MCF 10A (cell line): ENCODE data around the gene CDK5RAP3. TPM values are rescaled to one million over a fixed set of nuclear protein-coding genes. Genes with fewer than 3 reads are reported as not detected.
"Not testable (repeated sequence)": the region's sequence is repeated elsewhere in the genome, so short reads cannot be mapped to it uniquely, and the experiment has no call there.

Source experiments
- BruUV-seq: library from RNA; stranded (reverse); fragments of 400-500 nt; replicated peaks from 2 replicates; lab custom pipeline; 2021; lab: Mats Ljungman, UMichigan
- CTCF ChIA-PET: fragments of 300-600 bp; sonication (Branson Sonifier 250); formaldehyde crosslinking; extraction: SDS; loops from one replicate; lab custom pipeline; 2021; ENCODE audit warnings: antibody characterized with exemption, inconsistent platforms; lab: Yijun Ruan, JAX
- POLR2A ChIA-PET: fragments of 300-600, 350-650 bp; sonication (Branson Sonifier 250); formaldehyde crosslinking; extraction: SDS; loops from one replicate; lab custom pipeline; 2020; ENCODE audit warnings: antibody characterized with exemption, inconsistent platforms; lab: Yijun Ruan, JAX
- DNase-seq: peaks from one replicate; pipeline ENCODE4 v3.0.0-alpha.2; 2018; ENCODE audit not compliant: unreplicated experiment
- H3K27ac Mint-ChIP-seq: one replicate; pipeline ENCODE4 v1.8.0; 2022; ENCODE audit warnings: mild to moderate bottlenecking, low read depth, mixed read lengths; ENCODE audit not compliant: unreplicated experiment
- H3K27me3 Mint-ChIP-seq: one replicate; pipeline ENCODE4 v1.8.0; 2022; ENCODE audit warnings: mixed read lengths; ENCODE audit not compliant: insufficient read depth, unreplicated experiment
- H3K36me3 Mint-ChIP-seq: one replicate; pipeline ENCODE4 v1.8.0; 2022; ENCODE audit warnings: mild to moderate bottlenecking, moderate library complexity, mixed read lengths; ENCODE audit not compliant: insufficient read depth, unreplicated experiment
- H3K4me1 Mint-ChIP-seq: one replicate; pipeline ENCODE4 v1.8.0; 2022; ENCODE audit warnings: mixed read lengths; ENCODE audit not compliant: insufficient read depth, unreplicated experiment
- H3K4me3 Mint-ChIP-seq: one replicate; pipeline ENCODE4 v1.8.0; 2022; ENCODE audit warnings: mild to moderate bottlenecking, moderate library complexity, mixed read lengths; ENCODE audit not compliant: unreplicated experiment
- H3K9me3 Mint-ChIP-seq: one replicate; pipeline ENCODE4 v1.8.0; 2022; ENCODE audit warnings: mixed read lengths; ENCODE audit not compliant: unreplicated experiment
- intact Hi-C: fragments of 100-400 bp; cut with micrococcal nuclease; formaldehyde crosslinking; loops from 2 replicates; pipeline ENCODE4 v1.14.1; 2022
- total RNA-seq: library from RNA; stranded (reverse); gene quantifications from 2 replicates; pipeline ENCODE4 v1.2.3, GENCODE V29; 2022
- TF ChIP-seq, protein P1 (sequence below): fragments of 200-600 bp; IDR thresholded peaks from one replicate; pipeline ENCODE4 v1.8.0; 2022; ENCODE audit warnings: antibody characterized with exemption, mild to moderate bottlenecking; ENCODE audit not compliant: unreplicated experiment

Gene CDK5RAP3
- total RNA-seq, 1 experiment from 2014 or later: 132 TPM

DNA sequence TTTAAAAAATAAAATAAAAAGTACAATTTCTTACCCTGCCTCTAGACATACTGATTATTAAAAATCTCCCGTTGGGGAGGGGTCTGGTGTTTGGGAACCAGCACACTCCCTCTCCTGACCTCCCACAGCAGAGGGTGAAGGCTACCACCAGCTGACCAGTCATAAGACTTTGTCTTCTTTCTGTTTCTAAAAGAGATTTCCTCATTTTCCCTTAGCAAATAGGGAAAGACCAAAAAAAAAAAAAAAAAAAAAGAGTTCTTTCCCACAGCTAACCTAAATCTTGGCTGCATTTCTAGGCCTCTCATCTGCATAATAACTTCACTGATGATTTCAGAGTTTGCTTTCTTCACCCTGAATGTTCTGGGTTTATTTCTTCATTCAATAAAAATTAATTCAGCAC is 30.3 kb downstream of the CDK5RAP3 start:
- Mint-ChIP-seq H3K4me3 (no peak overlapping the region), H3K27me3 (no peaks in the 10 kb centered on the region), H3K36me3 (no peaks in the 10 kb centered on the region), H3K27ac (no peak overlapping the region), H3K9me3 (no peaks in the 10 kb centered on the region), H3K4me1 (peaks cover 8% of the 10 kb centered on the region)
- no TSS peak for BruUV-seq
- POLR2A ChIA-PET: interaction anchor here (1.1 kb wide), 1 partner anchor 12 kb away, joined by 3 read pairs; no protein-coding TSS in a partner anchor
- TF ChIP-seq, protein P1, sequence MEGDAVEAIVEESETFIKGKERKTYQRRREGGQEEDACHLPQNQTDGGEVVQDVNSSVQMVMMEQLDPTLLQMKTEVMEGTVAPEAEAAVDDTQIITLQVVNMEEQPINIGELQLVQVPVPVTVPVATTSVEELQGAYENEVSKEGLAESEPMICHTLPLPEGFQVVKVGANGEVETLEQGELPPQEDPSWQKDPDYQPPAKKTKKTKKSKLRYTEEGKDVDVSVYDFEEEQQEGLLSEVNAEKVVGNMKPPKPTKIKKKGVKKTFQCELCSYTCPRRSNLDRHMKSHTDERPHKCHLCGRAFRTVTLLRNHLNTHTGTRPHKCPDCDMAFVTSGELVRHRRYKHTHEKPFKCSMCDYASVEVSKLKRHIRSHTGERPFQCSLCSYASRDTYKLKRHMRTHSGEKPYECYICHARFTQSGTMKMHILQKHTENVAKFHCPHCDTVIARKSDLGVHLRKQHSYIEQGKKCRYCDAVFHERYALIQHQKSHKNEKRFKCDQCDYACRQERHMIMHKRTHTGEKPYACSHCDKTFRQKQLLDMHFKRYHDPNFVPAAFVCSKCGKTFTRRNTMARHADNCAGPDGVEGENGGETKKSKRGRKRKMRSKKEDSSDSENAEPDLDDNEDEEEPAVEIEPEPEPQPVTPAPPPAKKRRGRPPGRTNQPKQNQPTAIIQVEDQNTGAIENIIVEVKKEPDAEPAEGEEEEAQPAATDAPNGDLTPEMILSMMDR: no peak
- DNase-seq: no peak
- intact Hi-C loops: no loop called here
- CTCF ChIA-PET: interaction anchor here (0.6 to 3.3 kb wide), 3 partner anchors 16 to 140 kb away, joined by 4 to 17 read pairs (median 5); no protein-coding TSS in a partner anchor

DNA sequence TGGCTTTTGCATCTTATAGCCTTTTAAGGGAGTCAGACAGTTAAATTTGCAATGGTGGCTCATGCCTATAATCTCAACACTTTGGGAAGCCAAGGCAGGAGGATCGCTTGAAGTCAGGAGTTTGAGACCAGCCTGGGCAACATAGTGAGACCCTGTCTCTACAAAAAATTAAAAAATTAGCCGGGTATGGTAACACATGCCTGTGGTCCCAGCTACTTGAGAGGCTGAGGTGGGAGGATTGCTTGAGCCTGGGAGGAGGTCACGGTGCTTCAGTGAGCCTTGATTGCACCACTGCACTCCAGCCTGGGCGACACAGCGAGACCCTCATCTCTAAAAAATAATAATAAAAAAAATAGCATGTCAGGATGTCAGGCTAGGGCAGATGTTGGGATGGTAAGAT is 30.7 kb downstream of the CDK5RAP3 start:
- H3K4me1 Mint-ChIP-seq, DNase-seq, POLR2A ChIA-PET, H3K9me3 Mint-ChIP-seq, intact Hi-C loops, H3K36me3 Mint-ChIP-seq, BruUV-seq, H3K27ac Mint-ChIP-seq, H3K27me3 Mint-ChIP-seq, H3K4me3 Mint-ChIP-seq: not testable (repeated sequence)
- CTCF ChIA-PET: interaction anchor here (1.8 to 3.3 kb wide), 2 partner anchors 16 to 23 kb away, joined by 4 to 17 read pairs; no protein-coding TSS in a partner anchor

DNA sequence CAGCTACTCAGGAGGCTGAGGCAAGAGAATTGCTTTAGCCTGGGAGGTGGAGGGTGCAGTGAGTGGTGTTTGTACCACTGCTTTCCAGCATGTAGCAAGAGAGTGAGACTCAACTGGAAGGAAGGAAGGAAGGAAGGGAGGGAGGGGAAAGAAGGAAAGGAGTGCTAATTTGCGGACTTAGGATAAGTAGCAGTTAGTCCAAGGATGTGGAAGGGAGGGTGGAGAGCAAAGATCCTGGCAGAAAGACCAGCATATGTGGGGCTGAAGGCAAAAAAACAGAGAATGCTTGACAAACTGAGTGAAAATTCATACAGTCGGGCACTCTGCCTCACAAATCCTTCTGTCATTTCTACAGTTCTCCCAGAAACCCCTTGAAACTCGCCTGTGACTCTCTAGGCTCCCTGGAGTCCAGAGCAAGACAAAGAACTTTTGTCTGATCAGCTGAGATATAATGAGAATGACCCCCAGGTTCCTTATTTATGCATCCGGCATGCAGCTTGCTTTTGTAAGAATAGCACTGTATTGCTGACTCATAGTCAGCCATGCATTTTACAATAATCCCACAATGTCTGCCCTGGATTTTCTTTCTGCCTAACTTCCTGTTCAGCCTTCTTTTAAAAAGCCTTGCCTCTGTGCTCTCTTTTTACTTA is 31.5 kb downstream of the CDK5RAP3 start:
- TF ChIP-seq, protein P1: no peak
- no peak overlapping the region for H3K4me3 Mint-ChIP-seq
- H3K4me1 Mint-ChIP-seq: peaks cover 8% of the 10 kb centered on the region
- ChIA-PET POLR2A (interaction anchor here (1.1 to 1.4 kb wide), 3 partner anchors 16 to 31 kb away, joined by 3 to 7 read pairs (median 6); partner anchors contain the start of gene CDK5RAP3), CTCF (interaction anchor here (1.2 to 1.8 kb wide), 3 partner anchors 16 to 48 kb away, joined by 3 to 6 read pairs (median 5); no protein-coding TSS in a partner anchor)
- peak overlapping the region; percentile 74 for H3K27ac Mint-ChIP-seq
- H3K27me3 Mint-ChIP-seq: no peaks in the 10 kb centered on the region
- DNase-seq: peak; percentile 51
- no peaks in the 10 kb centered on the region for H3K36me3 Mint-ChIP-seq
- no peaks in the 10 kb centered on the region for H3K9me3 Mint-ChIP-seq
- no TSS peak for BruUV-seq
- intact Hi-C loops: no loop called here

DNA sequence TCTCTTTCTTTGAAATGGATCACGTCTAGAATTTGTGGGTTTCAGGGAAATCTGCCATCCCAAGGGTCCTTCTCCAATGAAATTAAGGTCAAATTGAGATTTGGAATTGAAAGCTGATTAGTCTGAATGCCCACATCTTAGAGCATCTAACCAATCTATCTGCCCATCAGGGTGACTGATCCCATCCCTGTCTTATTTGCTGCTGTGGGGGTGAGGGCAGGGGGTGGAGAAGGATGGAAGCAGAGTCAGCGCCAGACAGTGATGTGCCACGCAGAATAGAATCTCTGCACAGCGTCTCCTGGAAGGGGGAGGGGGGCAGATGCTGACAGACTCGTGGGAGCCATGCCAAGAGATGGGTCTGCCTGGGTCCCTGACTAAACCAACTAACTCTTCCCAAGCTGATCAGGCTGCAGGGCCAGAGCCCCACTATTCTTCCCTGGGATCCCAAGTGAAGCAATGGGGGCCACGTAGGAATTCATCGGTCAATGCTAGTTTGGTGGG is 32.1 kb downstream of the CDK5RAP3 start:
- DNase-seq: no peak
- no peaks in the 10 kb centered on the region for H3K36me3 Mint-ChIP-seq
- intact Hi-C loops: no loop called here
- H3K9me3 Mint-ChIP-seq: no peaks in the 10 kb centered on the region
- BruUV-seq: no TSS peak
- no peak overlapping the region for H3K4me3 Mint-ChIP-seq
- peak overlapping the region; percentile 74 for H3K27ac Mint-ChIP-seq
- peaks cover 8% of the 10 kb centered on the region for H3K4me1 Mint-ChIP-seq
- TF ChIP-seq, protein P1: no peak
- no peaks in the 10 kb centered on the region for H3K27me3 Mint-ChIP-seq
- ChIA-PET POLR2A (interaction anchor here (1.1 to 1.4 kb wide), 3 partner anchors 15 to 32 kb away, joined by 3 to 7 read pairs (median 6); partner anchors contain the start of gene CDK5RAP3), CTCF (interaction anchor here (1.2 to 1.8 kb wide), 4 partner anchors 14 to 47 kb away, joined by 3 to 6 read pairs (median 4); no protein-coding TSS in a partner anchor)
